Hypothalamus (tissue), 51 donors: ENCODE measurements around the gene FOXJ1.
A peak's percentile ranks its signal among the peaks of the same experiment; 100 is the strongest.
"Not testable (repeated sequence)": the region's sequence is repeated elsewhere in the genome, so short reads cannot be mapped to it uniquely, and the experiment has no call there.

Experiments
- DNase-seq, 51 donors: peaks; one replicate each; lab custom pipeline; 2025; lab: John Stamatoyannopoulos, UW

Gene FOXJ1

GRCh38 chr17:76141212-76142038 lies at the start of gene FOXJ1:
TSS of gene FOXJ1 (minus strand) at chr17:76141245. CDS start at chr17:76140395, 850 bp downstream.
- peak in 50 of 51 donors; percentile 29 to 94 (median 83) for DNase-seq

DNA sequence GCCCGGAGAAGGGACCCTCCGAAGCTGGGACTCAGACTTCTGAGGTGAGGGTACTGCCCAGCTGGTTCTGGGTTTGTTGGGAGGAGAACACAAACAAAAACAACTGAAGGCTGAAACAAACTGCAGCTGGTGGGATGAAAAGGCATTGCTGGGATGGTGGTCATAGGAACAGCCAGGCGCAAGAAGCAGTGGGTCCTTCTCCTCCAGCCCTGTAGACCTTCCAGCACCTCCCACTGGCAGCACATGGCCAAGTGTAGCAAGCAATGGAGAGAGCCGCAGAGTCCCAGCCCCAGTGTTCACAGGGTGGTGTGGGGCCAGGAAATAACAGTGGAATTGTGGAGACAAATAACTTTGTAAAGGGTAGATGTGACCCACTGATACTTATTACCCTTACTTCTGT lies 48.7 kb upstream of the FOXJ1 start:
- no peak for DNase-seq

DNA sequence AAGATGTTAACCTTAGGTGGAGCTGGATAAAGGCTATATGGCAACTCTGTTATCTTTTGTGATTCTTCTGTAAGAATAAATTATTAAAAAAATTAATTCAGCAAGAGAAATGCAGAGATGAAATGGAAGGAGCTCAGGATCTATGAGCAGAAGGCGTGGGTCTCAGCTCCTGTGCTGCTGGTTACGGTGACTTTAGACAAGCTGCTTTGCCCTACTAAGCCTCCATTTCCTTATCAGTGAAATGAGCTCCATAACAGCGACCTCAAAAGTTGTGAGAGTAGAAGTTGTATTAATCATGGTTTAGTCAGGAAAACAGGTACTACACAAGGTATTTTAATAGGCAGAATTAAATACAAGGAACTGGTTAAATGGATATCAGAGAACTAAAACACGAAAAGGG lies 48.2 kb upstream of the FOXJ1 start:
- no peak for DNase-seq

GRCh38 chr17:76188213-76189016 lies 47.4 kb upstream of the FOXJ1 start:
- DNase-seq, result no peak

DNA sequence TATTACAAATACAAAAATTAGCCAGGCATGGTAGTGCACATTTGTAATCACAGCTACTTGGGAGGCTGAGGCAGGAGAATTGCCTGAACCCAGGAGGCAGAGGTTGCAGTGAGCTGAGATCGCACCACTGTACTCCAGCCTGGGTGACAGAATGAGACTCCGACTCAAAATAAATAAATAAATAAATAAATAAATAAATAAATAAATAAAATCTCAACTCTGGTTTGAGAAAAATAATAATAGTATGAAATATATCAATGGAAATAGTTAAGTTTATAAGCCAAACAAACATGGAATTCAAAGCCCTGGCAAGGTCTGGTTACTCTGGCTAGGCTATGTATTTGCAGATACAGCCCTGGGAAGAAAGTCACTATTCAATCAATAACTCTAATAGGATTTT lies 45.7 kb upstream of the FOXJ1 start:
- not testable (repeated sequence) for DNase-seq

GRCh38 chr17:76184290-76184689 lies 43.2 kb upstream of the FOXJ1 start:
- DNase-seq, result no peak

DNA sequence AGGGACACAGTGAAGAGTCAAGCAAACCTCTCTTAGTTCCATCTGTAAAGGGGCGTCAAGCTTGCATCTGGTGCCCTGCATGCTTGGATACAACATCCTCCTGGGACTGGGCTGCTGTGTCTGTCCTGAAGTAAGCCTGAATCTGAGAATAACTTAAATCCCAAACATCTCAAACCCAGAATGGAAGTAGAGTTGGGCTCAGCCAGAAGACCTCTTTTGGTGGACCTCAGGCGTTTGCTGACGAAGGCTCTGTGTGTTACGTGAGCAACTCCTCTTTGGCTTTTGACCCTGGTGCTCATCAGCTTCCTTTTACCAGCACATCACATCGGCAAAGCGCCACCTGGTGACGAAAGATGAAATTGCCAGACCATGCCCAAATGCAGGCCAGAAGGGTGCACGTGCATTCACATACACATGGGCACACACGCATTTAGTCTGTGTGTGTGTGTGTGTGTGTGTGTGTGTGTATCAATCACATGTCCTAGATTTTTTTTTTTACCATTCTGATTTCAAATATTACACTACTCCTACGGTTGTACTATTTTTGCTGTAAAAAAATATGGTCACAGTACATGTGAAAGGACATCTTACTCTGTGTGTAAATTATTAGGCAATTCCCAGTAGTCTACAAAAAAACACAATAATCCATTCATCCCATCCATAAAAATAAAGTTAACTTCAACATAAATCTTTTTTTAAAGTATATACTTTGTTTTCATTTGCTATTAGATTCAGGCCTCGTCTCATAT lies 41.1 kb upstream of the FOXJ1 start:
- DNase-seq, result peak in 50 of 51 donors; percentile 22 to 92 (median 66)

DNA sequence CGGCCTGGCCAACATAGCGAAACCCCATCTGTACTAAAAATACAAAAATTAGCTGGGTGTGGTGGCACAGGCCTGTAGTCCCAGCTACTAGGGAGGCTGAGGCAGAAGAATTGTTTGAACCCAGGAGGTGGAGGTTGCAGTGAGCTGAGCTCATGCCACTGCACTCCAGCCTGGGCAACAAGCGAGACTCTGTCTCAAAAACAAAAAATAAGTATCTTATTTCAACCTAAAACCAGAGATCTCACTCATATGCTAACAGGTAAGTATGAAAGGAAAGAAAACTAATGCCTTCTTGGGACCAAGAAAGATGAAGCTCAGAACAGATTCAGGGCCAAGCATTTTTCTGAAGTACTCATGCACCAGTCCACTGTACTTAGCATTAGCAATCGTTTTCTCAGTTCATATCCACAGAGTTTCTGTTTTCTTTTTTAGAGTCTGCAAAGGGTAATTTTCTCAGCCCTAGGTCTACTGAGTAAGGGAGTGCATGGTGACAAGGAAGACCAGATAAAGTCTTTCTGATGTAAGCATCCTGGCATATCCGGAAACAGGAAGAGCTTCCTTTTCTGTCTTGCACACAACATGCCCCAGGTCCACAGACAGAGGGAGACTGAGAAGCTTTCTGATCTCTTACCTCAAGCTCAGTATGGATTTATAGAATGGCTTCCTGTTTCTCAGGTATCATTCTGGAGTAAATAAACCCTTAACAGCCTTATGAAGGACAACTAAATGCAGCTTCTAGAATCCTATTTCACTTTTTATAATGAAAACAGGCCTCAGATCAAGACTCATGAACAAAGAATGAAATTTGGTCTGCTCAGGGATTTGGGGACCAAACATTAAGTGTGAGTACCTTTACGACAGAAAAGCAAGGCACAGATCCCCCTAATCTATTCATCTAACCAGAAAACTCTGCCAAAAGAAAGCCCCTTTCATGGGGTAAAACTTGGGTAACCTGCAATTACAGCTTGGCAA lies 38.7 kb upstream of the FOXJ1 start:
- DNase-seq, result no peak

GRCh38 chr17:76178124-76178523 lies 37.1 kb upstream of the FOXJ1 start:
- DNase-seq, result no peak

GRCh38 chr17:76176701-76177574 lies 35.9 kb upstream of the FOXJ1 start:
- DNase-seq, result no peak

DNA sequence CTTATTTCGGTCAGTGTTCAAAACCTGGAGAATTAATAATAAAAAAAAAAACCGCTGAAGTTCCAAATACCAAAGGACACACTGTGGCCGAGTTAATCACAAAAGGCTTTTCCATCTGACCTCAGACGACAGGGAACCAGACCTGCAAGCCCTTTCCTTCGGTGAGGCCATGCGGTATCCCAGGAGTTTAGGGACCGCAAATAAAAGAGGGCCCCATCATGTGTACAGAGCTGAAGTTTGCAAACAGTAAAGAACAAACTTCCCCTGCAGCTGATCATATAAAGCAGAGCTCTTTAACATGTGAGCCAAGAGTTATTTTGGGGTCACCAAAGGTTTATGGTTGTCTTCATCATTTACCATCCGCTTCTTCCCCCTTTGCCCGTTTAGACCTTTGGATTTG lies 33.0 kb upstream of the FOXJ1 start:
- DNase-seq, result no peak

- DNase-seq, result no peak
These were observed 32.4 kb upstream of the FOXJ1 start for GRCh38 chr17:76173474-76173873.

GRCh38 chr17:76171706-76172105 lies 30.7 kb upstream of the FOXJ1 start:
- DNase-seq, result no peak

GRCh38 chr17:76170114-76170513 lies 29.1 kb upstream of the FOXJ1 start:
- DNase-seq, result no peak

- peak in 2 of 51 donors; percentile 44 to 53 for DNase-seq
These were observed 25.9 kb upstream of the FOXJ1 start for GRCh38 chr17:76166906-76167305.

DNA sequence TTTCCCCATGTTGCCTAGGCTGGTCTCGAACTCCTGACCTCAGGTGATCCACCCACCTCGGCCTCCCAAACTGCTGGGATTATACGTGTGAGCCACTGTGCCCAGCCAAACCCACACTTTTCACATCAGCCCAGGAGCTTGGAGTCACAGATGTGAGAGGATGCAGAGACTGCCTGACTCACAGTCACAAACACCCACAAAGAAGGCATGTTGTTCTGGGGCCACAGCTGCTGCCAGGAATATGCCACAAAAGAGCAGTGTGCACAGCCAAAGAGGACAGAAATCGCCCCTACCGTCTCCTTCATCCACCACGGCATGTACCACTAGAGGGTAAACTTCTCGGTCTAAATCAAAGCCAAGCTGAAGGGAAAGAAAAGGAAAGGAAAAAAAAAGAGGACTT lies 25.1 kb upstream of the FOXJ1 start:
- peak in 32 of 51 donors; percentile 18 to 80 (median 47) for DNase-seq

DNA sequence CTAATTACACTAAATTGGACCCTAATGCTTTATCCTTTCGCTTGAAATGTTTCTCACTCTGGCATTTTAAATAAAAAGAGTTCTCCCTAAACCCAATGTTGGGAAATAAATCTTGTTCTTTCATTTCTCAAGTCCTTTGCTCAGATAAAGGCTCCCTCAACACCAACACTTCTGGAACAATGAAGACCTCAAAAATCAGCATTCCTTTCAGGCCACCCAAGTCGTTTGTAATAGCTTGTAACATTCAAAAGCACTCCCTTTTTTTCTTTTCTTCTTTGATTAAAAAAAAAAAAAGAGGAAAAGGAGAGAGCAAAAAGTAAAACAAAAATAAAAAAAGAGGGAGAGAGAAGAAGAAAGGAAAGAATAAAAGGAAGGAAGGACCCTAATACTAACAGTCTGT lies 23.3 kb upstream of the FOXJ1 start:
- no peak for DNase-seq

DNA sequence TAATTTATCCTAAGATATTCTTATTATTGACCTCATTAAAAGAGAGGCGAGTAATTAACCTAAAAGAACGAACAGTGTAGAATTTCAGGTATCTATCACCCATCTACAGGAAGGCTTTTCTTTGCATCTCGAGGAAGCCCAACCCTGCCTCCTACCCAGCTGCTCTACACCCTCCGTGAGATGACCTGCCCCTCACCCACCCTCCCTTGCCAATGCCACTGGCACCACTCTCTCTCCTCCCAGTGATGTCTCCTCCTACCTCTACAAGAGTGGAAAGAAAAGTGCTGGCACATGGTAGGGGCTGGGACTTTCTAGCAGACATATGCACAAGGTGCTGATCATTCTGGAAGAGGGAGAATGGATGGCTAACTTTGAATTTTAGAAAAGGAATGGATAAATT lies 22.9 kb upstream of the FOXJ1 start:
- no peak for DNase-seq
